K562 (cell line): ENCODE results near the gene AKAP13. TPM values are rescaled to one million over a fixed set of nuclear protein-coding genes. Genes with fewer than 3 reads are reported as not detected.

Experiments
- ATAC-seq: fragments of 200-7000 bp; cut with Tn5 transposase; 3 replicates; pipeline ENCODE4 v1.9.1; 2020; ENCODE audit warnings: moderate library complexity
- BruUV-seq: library from RNA; stranded (reverse); fragments of 400-500 nt; replicated peaks from 2 replicates; lab custom pipeline; 2021; lab: Mats Ljungman, UMichigan
- CTCF ChIA-PET: fragments of 300-600 bp; formaldehyde crosslinking; extraction: SDS; loops from one replicate; lab custom pipeline; 2021; ENCODE audit warnings: low intra/inter-chr PET ratio; lab: Yijun Ruan, JAX
- POLR2A ChIA-PET: fragments of 300-600, 350-650 bp; sonication (Branson Sonifier 250); formaldehyde crosslinking; extraction: SDS; loops from one replicate; lab custom pipeline; 2021; ENCODE audit warnings: antibody characterized with exemption, inconsistent platforms; lab: Yijun Ruan, JAX
- DNase-seq, 4 experiments: peaks; one replicate each; pipeline versions ENCODE4 v3.0.0 to v3.0.0-alpha.2; 2011 to 2018; ENCODE audit warnings: low spot score in 3 of 4, mixed read lengths in 3 of 4; ENCODE audit errors: extremely low read depth in 1 of 4
- FAIRE-seq: peaks from 2 replicates; lab custom pipeline; 2011; peaks lifted over from hg19 to GRCh38; lab: Jason Lieb, UNC
- H2AFZ ChIP-seq: 2 replicates; pipeline ENCODE4 v1.6.0; 2011; ENCODE audit warnings: low read depth, low read length, control low read depth, inconsistent platforms
- H3K27ac ChIP-seq: fragments of 200-600 bp; 3 replicates; pipeline ENCODE4 v1.8.0; 2011; ENCODE audit warnings: low read depth, mild to moderate bottlenecking, control low read depth, inconsistent platforms, low read length, moderate library complexity, mixed read lengths; ENCODE audit errors: extremely low read depth
- H3K27me3 ChIP-seq, 2 experiments: fragments of 300-600 bp in 1 of 2; 2 replicates in 1 of 2; 3 replicates in 1 of 2; pipeline versions ENCODE4 v1.6.0 to v1.8.0; 2011; ENCODE audit warnings: inconsistent platforms in 2 of 2, low read length in 2 of 2, mild to moderate bottlenecking in 1 of 2, mixed read lengths in 1 of 2, moderate library complexity in 1 of 2; ENCODE audit not compliant: control insufficient read depth in 2 of 2, insufficient read depth in 2 of 2
- H3K36me3 ChIP-seq: fragments of 300-600 bp; 3 replicates; pipeline ENCODE4 v1.8.0; 2011; ENCODE audit warnings: mild to moderate bottlenecking, low read length, inconsistent platforms; ENCODE audit not compliant: control insufficient read depth, insufficient read depth
- H3K4me1 ChIP-seq, 2 experiments: fragments of 200-600 bp in 1 of 2; replicated peaks in 1 of 2; 2 replicates in 1 of 2; 3 replicates in 1 of 2; pipeline versions ENCODE4 v1.5.1 to v1.8.0; 2011; ENCODE audit warnings: inconsistent platforms in 2 of 2, low read length in 2 of 2, mild to moderate bottlenecking in 1 of 2, mixed read lengths in 1 of 2, moderate library complexity in 1 of 2; ENCODE audit not compliant: control insufficient read depth in 2 of 2, insufficient read depth in 2 of 2
- H3K4me2 ChIP-seq: 2 replicates; pipeline ENCODE4 v1.6.1; 2011; ENCODE audit warnings: low read length, control low read depth, inconsistent platforms, mixed read lengths; ENCODE audit not compliant: insufficient read depth
- H3K4me3 ChIP-seq: fragments of 200-600 bp; sonication (generic), shearing (Covaris generic); 2 replicates; pipeline ENCODE4 v1.5.1; 2016; ENCODE audit warnings: control low read depth, inconsistent platforms
- H3K79me2 ChIP-seq: fragments of 200-600 bp; 3 replicates; pipeline ENCODE4 v1.8.0; 2011; ENCODE audit warnings: low read length, inconsistent platforms; ENCODE audit not compliant: control insufficient read depth, insufficient read depth
- H3K9ac ChIP-seq, 2 experiments: 2 replicates each; pipeline versions ENCODE4 v1.6.0 to v1.6.1; 2011; ENCODE audit warnings: low read depth in 2 of 2, low read length in 2 of 2, control low read depth in 1 of 2, inconsistent platforms in 1 of 2, mild to moderate bottlenecking in 1 of 2, mixed read lengths in 1 of 2; ENCODE audit not compliant: insufficient read depth in 1 of 2
- H3K9me1 ChIP-seq: one replicate; pipeline ENCODE4 v1.6.0; 2011; ENCODE audit warnings: inconsistent platforms, mild to moderate bottlenecking, low read length, moderate library complexity; ENCODE audit not compliant: control insufficient read depth, insufficient read depth
- H3K9me3 ChIP-seq: replicated peaks from 2 replicates; pipeline ENCODE4 v1.5.1; 2011; ENCODE audit warnings: low read depth, low read length, inconsistent platforms; ENCODE audit not compliant: control insufficient read depth, insufficient read depth
- H4K20me1 ChIP-seq: replicated peaks from 2 replicates; pipeline ENCODE4 v1.6.1; 2011; ENCODE audit warnings: low read length, inconsistent platforms, mixed read lengths; ENCODE audit not compliant: control insufficient read depth, insufficient read depth
- FIP1L1 ChIP-seq: fragments of 200-400 bp; formaldehyde crosslinking; IDR thresholded peaks from 2 replicates; pipeline ENCODE4 v1.6.1; 2018; ENCODE audit warnings: mild to moderate bottlenecking, low read depth, low read length; ENCODE audit not compliant: poor library complexity, severe bottlenecking
- GATAD2A ChIP-seq: fragments of 450-650 bp; IDR thresholded peaks from 2 replicates; pipeline ENCODE4 v1.6.1; 2017
- JUNB ChIP-seq: fragments of 450-650 bp; formaldehyde crosslinking; conservative IDR thresholded peaks from 2 replicates; pipeline ENCODE4 v1.4.0; 2020; ENCODE audit warnings: mild to moderate bottlenecking
- PPARD ChIP-seq: fragments of 250-450 bp; sonication (Bioruptor Pico); IDR thresholded peaks from 2 replicates; pipeline ENCODE4 v1.8.0; 2022; ENCODE audit warnings: inconsistent platforms, mild to moderate bottlenecking, moderate library complexity
- PYGO2 ChIP-seq: fragments of 450-650 bp; IDR thresholded peaks from 2 replicates; pipeline ENCODE4 v1.6.1; 2016; ENCODE audit warnings: mild to moderate bottlenecking, missing genetic modification characterization, moderate library complexity, missing compliant biosample characterization
- STAG1 ChIP-seq: sonication (generic); formaldehyde crosslinking; IDR thresholded peaks from 2 replicates; pipeline ENCODE4 v1.5.0; 2020; ENCODE audit warnings: missing genetic modification reagents, borderline replicate concordance
- ZBTB1 ChIP-seq: sonication (generic); formaldehyde crosslinking; IDR thresholded peaks from 2 replicates; pipeline ENCODE4 v1.8.1; 2023; ENCODE audit warnings: missing genetic modification reagents, low read depth, mild to moderate bottlenecking, borderline replicate concordance
- ZNF316 ChIP-seq: fragments of 450-650 bp; IDR thresholded peaks from 2 replicates; pipeline ENCODE4 v1.6.1; 2016
- ZNF668 ChIP-seq: fragments of 250-450 bp; sonication (Bioruptor Pico); IDR thresholded peaks from 2 replicates; pipeline ENCODE4 v1.8.0; 2022; ENCODE audit warnings: mild to moderate bottlenecking, inconsistent platforms
- WGBS: fragments of 100-300 bp; shearing (Covaris generic); methylation state at CpG from one replicate; pipeline ENCODE4 v1.1.6; 2016; ENCODE audit warnings: low coverage, mixed read lengths; ENCODE audit not compliant: insufficient coverage; ENCODE audit errors: missing lambda C conversion rate; 5-methylcytosine and 5-hydroxymethylcytosine counted together
- in situ Hi-C: fragments of 300-500 bp; cut with MboI; formaldehyde crosslinking; loops from 4 replicates; pipeline ENCODE4 v1.15.0; 2018; ENCODE audit warnings: inconsistent platforms, mixed read lengths
- intact Hi-C: fragments of 100-400 bp; cut with micrococcal nuclease; formaldehyde crosslinking; loops from 2 replicates; pipeline ENCODE4 v1.14.2; 2022
- polyA plus RNA-seq, 8 experiments: library from polyadenylated mRNA; depleted of rRNA in 4 of 8; stranded (reverse) in 5 of 8; unstranded in 3 of 8; fragments of >200 nt; fragmentation: Nextera tagmentation in 2 of 8; fragmentation: Illumina TruSeq in 1 of 8; extraction: Ambion mirVana in 2 of 8; extraction: Trizol in 1 of 8; gene quantifications; 2 replicates each; pipeline versions ENCODE4 v1.2.1 to v1.2.3, GENCODE V29; 2011 to 2014; ENCODE audit warnings: inconsistent platforms in 1 of 8, missing spikeins in 1 of 8
- total RNA-seq, 7 experiments: library from RNA; depleted of rRNA in 6 of 7; stranded (reverse); fragments of >200 nt in 6 of 7; fragmentation: Illumina TruSeq in 2 of 7; extraction: Trizol in 2 of 7; gene quantifications; 2 replicates each; pipeline versions ENCODE4 v1.2.1 to v1.2.3, GENCODE V29; 2011 to 2021; ENCODE audit warnings: low replicate concordance in 1 of 7
- TF ChIP-seq, protein P1 (sequence below): fragments of 450-650 bp; formaldehyde crosslinking; IDR thresholded peaks from 2 replicates; pipeline ENCODE4 v1.4.0; 2020; ENCODE audit warnings: mild to moderate bottlenecking, moderate library complexity
- TF ChIP-seq, protein P2 (sequence below): sonication (generic); formaldehyde crosslinking; IDR thresholded peaks from 2 replicates; pipeline ENCODE4 v1.8.1; 2023; ENCODE audit warnings: mild to moderate bottlenecking, missing genetic modification reagents
- TF ChIP-seq, protein P3 (sequence below), 2 experiments: fragments of 450-650 bp in 1 of 2; sonication (generic) in 1 of 2; formaldehyde crosslinking in 1 of 2; IDR thresholded peaks in 1 of 2; conservative IDR thresholded peaks in 1 of 2; 2 replicates each; pipeline versions ENCODE4 v1.6.1 to v1.8.1; 2016 to 2023; ENCODE audit warnings: mild to moderate bottlenecking in 2 of 2, moderate library complexity in 2 of 2, inconsistent platforms in 1 of 2, missing genetic modification reagents in 1 of 2
- TF ChIP-seq, protein P4 (sequence below), 2 experiments: fragments of 450-650 bp; conservative IDR thresholded peaks; 2 replicates each; pipeline ENCODE4 v1.6.1; 2017; ENCODE audit warnings: mild to moderate bottlenecking in 2 of 2, moderate library complexity in 2 of 2

The AKAP13 gene
- total and polyA plus RNA-seq, 9 of the 15 experiments (the other 6 are each of a cell fraction or from before 2014, with no cell fraction given) = 0.03 to 1.7 (median 0.42) TPM

DNA sequence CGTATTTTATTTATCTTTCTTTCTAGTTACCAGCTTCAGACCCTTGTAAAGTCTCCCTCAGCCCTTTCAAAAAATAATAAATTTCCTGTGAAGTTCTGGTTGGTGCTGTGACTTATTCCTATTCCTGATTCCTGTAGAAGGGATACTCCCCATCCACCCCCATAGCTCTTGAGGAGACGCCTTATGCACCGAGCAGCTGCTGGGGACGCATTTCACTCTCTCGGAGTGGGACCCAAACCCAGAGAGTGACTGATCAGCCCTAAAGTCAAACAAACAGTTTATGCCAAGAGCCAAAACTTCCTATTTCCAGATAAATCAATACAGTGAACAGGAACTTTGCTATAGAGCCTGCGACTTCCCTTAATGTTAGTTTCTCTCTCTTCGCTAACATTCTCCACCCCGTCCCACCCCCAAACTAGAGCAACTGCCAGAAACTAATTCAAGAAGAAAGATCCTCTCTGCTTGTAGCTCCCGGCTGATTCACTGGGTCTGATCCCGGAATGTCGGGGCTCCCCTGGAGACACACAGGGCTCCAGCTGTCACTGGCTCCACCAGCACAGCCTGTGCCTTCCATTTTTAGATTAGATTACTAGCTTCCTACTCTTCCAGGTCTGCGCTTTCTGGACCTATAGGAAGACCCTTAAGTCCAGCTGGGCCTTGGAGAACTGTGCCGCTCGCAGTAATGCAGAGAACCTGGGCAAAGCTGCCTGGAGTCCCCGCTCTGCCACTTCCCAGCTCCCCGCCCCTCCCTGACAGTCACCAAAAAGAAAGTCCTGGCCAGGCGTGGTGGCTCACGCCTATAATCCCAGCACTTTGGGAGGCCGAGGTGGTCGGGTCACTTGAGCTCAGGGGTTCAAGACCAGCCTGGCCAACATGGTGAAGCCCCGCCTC lies 369.1 kb downstream of the AKAP13 start:
- Histone ChIP-seq H2AFZ (no peak overlapping the region), H3K4me3 (no peak overlapping the region), H3K9ac (no peak overlapping the region), H3K79me2 (no peaks in the 10 kb centered on the region), H3K4me1 (no peaks in the 10 kb centered on the region), H3K36me3 (no peaks in the 10 kb centered on the region), H3K4me2 (no peak overlapping the region), H3K27me3 (peaks cover 26 to 65% of the 10 kb centered on the region in 2 experiments; a peak in 4 of 5 replicates), H3K9me1 (no peaks in the 10 kb centered on the region), H3K27ac (no peak overlapping the region), H3K9me3 (no peaks in the 10 kb centered on the region), H4K20me1 (no peaks in the 10 kb centered on the region)
- FAIRE-seq (no peak), DNase-seq (no peak), ATAC-seq (no peak)
- POLR2A ChIA-PET = interaction anchor here (0.8 kb wide), 1 partner anchor 212 kb away, joined by 3 read pairs; no protein-coding TSS in a partner anchor
- BruUV-seq = no TSS peak
- CTCF ChIA-PET = no interaction called here
- intact Hi-C loops = no loop called here
- 2% methylated on average over 21 of the region's 21 CpGs for WGBS
- in situ Hi-C loops = no loop called here
- no peak for TF ChIP-seq ZBTB1
- no peak for TF ChIP-seq PYGO2
- TF ChIP-seq, protein P1, sequence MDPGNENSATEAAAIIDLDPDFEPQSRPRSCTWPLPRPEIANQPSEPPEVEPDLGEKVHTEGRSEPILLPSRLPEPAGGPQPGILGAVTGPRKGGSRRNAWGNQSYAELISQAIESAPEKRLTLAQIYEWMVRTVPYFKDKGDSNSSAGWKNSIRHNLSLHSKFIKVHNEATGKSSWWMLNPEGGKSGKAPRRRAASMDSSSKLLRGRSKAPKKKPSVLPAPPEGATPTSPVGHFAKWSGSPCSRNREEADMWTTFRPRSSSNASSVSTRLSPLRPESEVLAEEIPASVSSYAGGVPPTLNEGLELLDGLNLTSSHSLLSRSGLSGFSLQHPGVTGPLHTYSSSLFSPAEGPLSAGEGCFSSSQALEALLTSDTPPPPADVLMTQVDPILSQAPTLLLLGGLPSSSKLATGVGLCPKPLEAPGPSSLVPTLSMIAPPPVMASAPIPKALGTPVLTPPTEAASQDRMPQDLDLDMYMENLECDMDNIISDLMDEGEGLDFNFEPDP (CRISPR knock-in tag) = no peak
- TF ChIP-seq PPARD (CRISPR knock-in tag) = no peak
- TF ChIP-seq, protein P2, sequence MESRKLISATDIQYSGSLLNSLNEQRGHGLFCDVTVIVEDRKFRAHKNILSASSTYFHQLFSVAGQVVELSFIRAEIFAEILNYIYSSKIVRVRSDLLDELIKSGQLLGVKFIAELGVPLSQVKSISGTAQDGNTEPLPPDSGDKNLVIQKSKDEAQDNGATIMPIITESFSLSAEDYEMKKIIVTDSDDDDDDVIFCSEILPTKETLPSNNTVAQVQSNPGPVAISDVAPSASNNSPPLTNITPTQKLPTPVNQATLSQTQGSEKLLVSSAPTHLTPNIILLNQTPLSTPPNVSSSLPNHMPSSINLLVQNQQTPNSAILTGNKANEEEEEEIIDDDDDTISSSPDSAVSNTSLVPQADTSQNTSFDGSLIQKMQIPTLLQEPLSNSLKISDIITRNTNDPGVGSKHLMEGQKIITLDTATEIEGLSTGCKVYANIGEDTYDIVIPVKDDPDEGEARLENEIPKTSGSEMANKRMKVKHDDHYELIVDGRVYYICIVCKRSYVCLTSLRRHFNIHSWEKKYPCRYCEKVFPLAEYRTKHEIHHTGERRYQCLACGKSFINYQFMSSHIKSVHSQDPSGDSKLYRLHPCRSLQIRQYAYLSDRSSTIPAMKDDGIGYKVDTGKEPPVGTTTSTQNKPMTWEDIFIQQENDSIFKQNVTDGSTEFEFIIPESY (CRISPR knock-in tag) = no peak
- TF ChIP-seq, protein P3, sequence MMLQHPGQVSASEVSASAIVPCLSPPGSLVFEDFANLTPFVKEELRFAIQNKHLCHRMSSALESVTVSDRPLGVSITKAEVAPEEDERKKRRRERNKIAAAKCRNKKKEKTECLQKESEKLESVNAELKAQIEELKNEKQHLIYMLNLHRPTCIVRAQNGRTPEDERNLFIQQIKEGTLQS (IDR thresholded peaks at IDR 0.05) = no peak
- TF ChIP-seq, protein P3 (CRISPR knock-in tag; conservative IDR thresholded peaks at IDR 0.05) = no peak
- no peak for TF ChIP-seq STAG1 (CRISPR knock-in tag)
- TF ChIP-seq ZNF316 = no peak
- no peak for TF ChIP-seq FIP1L1
- TF ChIP-seq JUNB (CRISPR knock-in tag) = no peak
- TF ChIP-seq ZNF668 (CRISPR knock-in tag) = no peak
- TF ChIP-seq, protein P4, sequence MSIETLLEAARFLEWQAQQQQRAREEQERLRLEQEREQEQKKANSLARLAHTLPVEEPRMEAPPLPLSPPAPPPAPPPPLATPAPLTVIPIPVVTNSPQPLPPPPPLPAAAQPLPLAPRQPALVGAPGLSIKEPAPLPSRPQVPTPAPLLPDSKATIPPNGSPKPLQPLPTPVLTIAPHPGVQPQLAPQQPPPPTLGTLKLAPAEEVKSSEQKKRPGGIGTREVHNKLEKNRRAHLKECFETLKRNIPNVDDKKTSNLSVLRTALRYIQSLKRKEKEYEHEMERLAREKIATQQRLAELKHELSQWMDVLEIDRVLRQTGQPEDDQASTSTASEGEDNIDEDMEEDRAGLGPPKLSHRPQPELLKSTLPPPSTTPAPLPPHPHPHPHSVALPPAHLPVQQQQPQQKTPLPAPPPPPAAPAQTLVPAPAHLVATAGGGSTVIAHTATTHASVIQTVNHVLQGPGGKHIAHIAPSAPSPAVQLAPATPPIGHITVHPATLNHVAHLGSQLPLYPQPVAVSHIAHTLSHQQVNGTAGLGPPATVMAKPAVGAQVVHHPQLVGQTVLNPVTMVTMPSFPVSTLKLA (conservative IDR thresholded peaks at IDR 0.05) = no peak
- TF ChIP-seq GATAD2A = no peak
